Measurements from ENCODE around the gene PILRB. TPM values are rescaled to one million over a fixed set of nuclear protein-coding genes. Genes with fewer than 3 reads are reported as not detected.
A peak's percentile ranks its signal among the peaks of the same experiment; 100 is the strongest.
"Not testable (repeated sequence)": the region's sequence is repeated elsewhere in the genome, so short reads cannot be mapped to it uniquely, and the experiment has no call there.

Gene PILRB
- total RNA-seq, 1 experiment from 2014 or later = 58.9 TPM

- Histone ChIP-seq H3K4me3 (ENCODE audit: low read length) (no peak overlapping the region), H3K36me3 (ENCODE audit: insufficient read depth, low read length) (no peaks in the 10 kb centered on the region), H4K20me1 (ENCODE audit: insufficient read depth, low read depth, low read length) (no peaks in the 10 kb centered on the region), H3K9me3 (ENCODE audit: low read length) (no peaks in the 10 kb centered on the region), H3K4me1 (ENCODE audit: low read length) (peaks cover 59% of the 10 kb centered on the region), H3K9me2 (replicated peaks; ENCODE audit: insufficient read depth, low read length) (no peaks in the 10 kb centered on the region), H2AFZ (ENCODE audit: low read length) (no peak overlapping the region), H3K9ac (ENCODE audit: low read length) (0 out of 2 replicates have a peak overlapping the region, but pooled peaks have one; percentile 38), H3K27ac (ENCODE audit: low read length) (peak overlapping the region; percentile 96), H3K27me3 (ENCODE audit: low read length) (no peaks in the 10 kb centered on the region), H3K4me2 (ENCODE audit: low read depth, low read length, poor library complexity, severe bottlenecking) (peak overlapping the region; percentile 11), H3K79me2 (ENCODE audit: low read length) (no peaks in the 10 kb centered on the region)
- DNase-seq = no peak
These were observed 12.4 kb downstream of the PILRB start for GRCh38 chr7:100370303-100370702.

- Histone ChIP-seq H4K20me1 (ENCODE audit: insufficient read depth, low read depth, low read length) (no peaks in the 10 kb centered on the region), H3K27ac (ENCODE audit: low read length) (no peak overlapping the region), H3K36me3 (ENCODE audit: insufficient read depth, low read length) (no peaks in the 10 kb centered on the region), H3K79me2 (ENCODE audit: low read length) (no peaks in the 10 kb centered on the region), H3K4me1 (ENCODE audit: low read length) (peaks cover 56% of the 10 kb centered on the region), H3K9me2 (replicated peaks; ENCODE audit: insufficient read depth, low read length) (no peaks in the 10 kb centered on the region), H3K4me2 (ENCODE audit: low read depth, low read length, poor library complexity, severe bottlenecking) (no peak overlapping the region), H3K27me3 (ENCODE audit: low read length) (no peaks in the 10 kb centered on the region), H3K9ac (ENCODE audit: low read length) (no peak overlapping the region), H3K4me3 (ENCODE audit: low read length) (no peak overlapping the region), H3K9me3 (ENCODE audit: low read length) (no peaks in the 10 kb centered on the region), H2AFZ (ENCODE audit: low read length) (no peak overlapping the region)
- DNase-seq = no peak
These were observed 12.8 kb downstream of the PILRB start for GRCh38 chr7:100370746-100371145.

- no peak overlapping the region for H3K4me2 ChIP-seq (ENCODE audit: low read depth, low read length, poor library complexity, severe bottlenecking)
- 0 out of 2 replicates have a peak overlapping the region, but pooled peaks have one; percentile 9 for H3K9ac ChIP-seq (ENCODE audit: low read length)
- peaks cover 47% of the 10 kb centered on the region for H3K4me1 ChIP-seq (ENCODE audit: low read length)
These were observed 13.7 kb downstream of the PILRB start for GRCh38 chr7:100371561-100372171.

GRCh38 chr7:100372256-100372655 is 14.3 kb downstream of the PILRB start:
- Histone ChIP-seq H3K79me2 (ENCODE audit: low read length) (no peaks in the 10 kb centered on the region), H2AFZ (ENCODE audit: low read length) (peak overlapping the region; percentile 36; the same call in 1 of the 2 replicates), H3K4me3 (ENCODE audit: low read length) (no peak overlapping the region), H4K20me1 (ENCODE audit: insufficient read depth, low read depth, low read length) (no peaks in the 10 kb centered on the region), H3K9me2 (replicated peaks; ENCODE audit: insufficient read depth, low read length) (no peaks in the 10 kb centered on the region), H3K4me1 (ENCODE audit: low read length) (peaks cover 41% of the 10 kb centered on the region), H3K27me3 (ENCODE audit: low read length) (no peaks in the 10 kb centered on the region), H3K27ac (ENCODE audit: low read length) (no peak overlapping the region), H3K4me2 (ENCODE audit: low read depth, low read length, poor library complexity, severe bottlenecking) (no peak overlapping the region), H3K9ac (ENCODE audit: low read length) (no peak overlapping the region), H3K9me3 (ENCODE audit: low read length) (no peaks in the 10 kb centered on the region), H3K36me3 (ENCODE audit: insufficient read depth, low read length) (no peaks in the 10 kb centered on the region)
- no peak for DNase-seq

More at GRCh38 chr7:100371561-100372171, 13.7 kb downstream of the PILRB start:
- no peaks in the 10 kb centered on the region for H3K9me2 ChIP-seq (replicated peaks; ENCODE audit: insufficient read depth, low read length)
- no peaks in the 10 kb centered on the region for H4K20me1 ChIP-seq (ENCODE audit: insufficient read depth, low read depth, low read length)
- no peaks in the 10 kb centered on the region for H3K9me3 ChIP-seq (ENCODE audit: low read length)
- no peak overlapping the region for H3K4me3 ChIP-seq (ENCODE audit: low read length)
- no peak for DNase-seq
- H3K79me2 ChIP-seq (ENCODE audit: low read length) = no peaks in the 10 kb centered on the region
- no peaks in the 10 kb centered on the region for H3K36me3 ChIP-seq (ENCODE audit: insufficient read depth, low read length)
- H2AFZ ChIP-seq (ENCODE audit: low read length) = no peak overlapping the region
- no peaks in the 10 kb centered on the region for H3K27me3 ChIP-seq (ENCODE audit: low read length)
- H3K27ac ChIP-seq (ENCODE audit: low read length) = no peak overlapping the region

GRCh38 chr7:100372694-100373093 is 14.8 kb downstream of the PILRB start:
- DNase-seq = no peak
- H3K4me2 ChIP-seq (ENCODE audit: low read depth, low read length, poor library complexity, severe bottlenecking) = no peak overlapping the region
- no peak overlapping the region for H3K27ac ChIP-seq (ENCODE audit: low read length)
- H4K20me1 ChIP-seq (ENCODE audit: insufficient read depth, low read depth, low read length) = no peaks in the 10 kb centered on the region
- peak overlapping the region; percentile 36; the same call in 1 of the 2 replicates for H2AFZ ChIP-seq (ENCODE audit: low read length)
- no peak overlapping the region for H3K9ac ChIP-seq (ENCODE audit: low read length)
- H3K9me3 ChIP-seq (ENCODE audit: low read length) = no peaks in the 10 kb centered on the region
- no peaks in the 10 kb centered on the region for H3K36me3 ChIP-seq (ENCODE audit: insufficient read depth, low read length)
- no peak overlapping the region for H3K4me3 ChIP-seq (ENCODE audit: low read length)
- H3K27me3 ChIP-seq (ENCODE audit: low read length) = no peaks in the 10 kb centered on the region
- no peaks in the 10 kb centered on the region for H3K9me2 ChIP-seq (replicated peaks; ENCODE audit: insufficient read depth, low read length)
- peaks cover 36% of the 10 kb centered on the region for H3K4me1 ChIP-seq (ENCODE audit: low read length)
- H3K79me2 ChIP-seq (ENCODE audit: low read length) = no peaks in the 10 kb centered on the region

GRCh38 chr7:100373261-100373831 is 15.4 kb downstream of the PILRB start, which contains the start of gene PILRA:
TSS of gene PILRA (plus strand) at chr7:100373487. CDS start at chr7:100373657, 170 bp downstream.
- H3K4me2 ChIP-seq (ENCODE audit: low read depth, low read length, poor library complexity, severe bottlenecking) = no peak within 1 kb of the TSS
- DNase-seq = no peak
- H3K4me3 ChIP-seq (ENCODE audit: low read length) = no peak within 1 kb of the TSS
- no peaks in the 10 kb centered on the region for H3K27me3 ChIP-seq (ENCODE audit: low read length)
- H3K79me2 ChIP-seq (ENCODE audit: low read length) = no peaks in the 10 kb centered on the region
- H4K20me1 ChIP-seq (ENCODE audit: insufficient read depth, low read depth, low read length) = no peaks in the 10 kb centered on the region
- no peaks in the 10 kb centered on the region for H3K9me3 ChIP-seq (ENCODE audit: low read length)
- H3K27ac ChIP-seq (ENCODE audit: low read length) = no peak within 1 kb of the TSS
- no peaks in the 10 kb centered on the region for H3K9me2 ChIP-seq (replicated peaks; ENCODE audit: insufficient read depth, low read length)
- H3K36me3 ChIP-seq (ENCODE audit: insufficient read depth, low read length) = no peaks in the 10 kb centered on the region
- H3K4me1 ChIP-seq (ENCODE audit: low read length) = peaks cover 30% of the 10 kb centered on the region
- peak within 1 kb of the TSS; percentile 36; the same call in 1 of the 2 replicates for H2AFZ ChIP-seq (ENCODE audit: low read length)
- no peak within 1 kb of the TSS for H3K9ac ChIP-seq (ENCODE audit: low read length)

GRCh38 chr7:100373870-100374598 is 16.1 kb downstream of the PILRB start:
- H2AFZ ChIP-seq (ENCODE audit: low read length); H3K4me2 ChIP-seq (ENCODE audit: low read depth, low read length, poor library complexity, severe bottlenecking); H3K36me3 ChIP-seq (ENCODE audit: insufficient read depth, low read length); H3K27ac ChIP-seq (ENCODE audit: low read length); H3K79me2 ChIP-seq (ENCODE audit: low read length); H3K9me2 ChIP-seq (replicated peaks; ENCODE audit: insufficient read depth, low read length); H3K9me3 ChIP-seq (ENCODE audit: low read length); H3K9ac ChIP-seq (ENCODE audit: low read length); H3K4me3 ChIP-seq (ENCODE audit: low read length); H3K27me3 ChIP-seq (ENCODE audit: low read length); H4K20me1 ChIP-seq (ENCODE audit: insufficient read depth, low read depth, low read length): not testable (repeated sequence)
- DNase-seq = peak; percentile 61
- peaks cover 23% of the 10 kb centered on the region for H3K4me1 ChIP-seq (ENCODE audit: low read length)

- H3K4me1 ChIP-seq (ENCODE audit: low read length) = peaks cover 17% of the 10 kb centered on the region
- no peaks in the 10 kb centered on the region for H3K27me3 ChIP-seq (ENCODE audit: low read length)
- H3K9ac ChIP-seq (ENCODE audit: low read length) = no peak overlapping the region
- H3K79me2 ChIP-seq (ENCODE audit: low read length) = no peaks in the 10 kb centered on the region
- no peak for DNase-seq
- no peak overlapping the region for H2AFZ ChIP-seq (ENCODE audit: low read length)
- no peaks in the 10 kb centered on the region for H3K9me2 ChIP-seq (replicated peaks; ENCODE audit: insufficient read depth, low read length)
- H3K36me3 ChIP-seq (ENCODE audit: insufficient read depth, low read length) = no peaks in the 10 kb centered on the region
- no peak overlapping the region for H3K4me3 ChIP-seq (ENCODE audit: low read length)
- no peak overlapping the region for H3K4me2 ChIP-seq (ENCODE audit: low read depth, low read length, poor library complexity, severe bottlenecking)
- no peak overlapping the region for H3K27ac ChIP-seq (ENCODE audit: low read length)
- H4K20me1 ChIP-seq (ENCODE audit: insufficient read depth, low read depth, low read length) = no peaks in the 10 kb centered on the region
- H3K9me3 ChIP-seq (ENCODE audit: low read length) = no peaks in the 10 kb centered on the region
These were observed 16.7 kb downstream of the PILRB start for GRCh38 chr7:100374601-100375000.

Measured in Karpas-422 (cell line).